HepG2 (cell line): ENCODE data around the gene BPIFA2. TPM values are rescaled to one million over a fixed set of nuclear protein-coding genes. Genes with fewer than 3 reads are reported as not detected.

Source experiments
- ATAC-seq: fragments of 200-7000 bp; cut with Tn5 transposase; 3 replicates; pipeline ENCODE4 v1.9.1; 2020; ENCODE audit warnings: mild to moderate bottlenecking, moderate library complexity
- BruUV-seq: library from RNA; stranded (reverse); fragments of 400-500 nt; replicated peaks from 2 replicates; lab custom pipeline; 2021; lab: Mats Ljungman, UMichigan
- CTCF ChIA-PET: fragments of 300-600 bp; formaldehyde crosslinking; extraction: SDS; loops from one replicate; lab custom pipeline; 2021; ENCODE audit warnings: low total read pairs, inconsistent platforms, low intra/inter-chr PET ratio; lab: Yijun Ruan, JAX
- POLR2A ChIA-PET: fragments of 350-600 bp; sonication (Branson Sonifier 250); formaldehyde crosslinking; loops from one replicate; lab custom pipeline; 2020; ENCODE audit warnings: antibody characterized with exemption, inconsistent platforms; lab: Yijun Ruan, JAX
- DNase-seq: peaks from one replicate; pipeline ENCODE4 v3.0.0-alpha.2; 2015; ENCODE audit warnings: low spot score
- FAIRE-seq: peaks from 3 replicates; lab custom pipeline; 2011; peaks lifted over from hg19 to GRCh38; lab: Jason Lieb, UNC
- H2AFZ ChIP-seq: one replicate; pipeline ENCODE4 v1.6.1; 2011; ENCODE audit warnings: low read length, inconsistent platforms
- H3K27ac ChIP-seq: fragments of 300-600 bp; 3 replicates; pipeline ENCODE4 v1.8.0; 2011; ENCODE audit warnings: mixed run types, mild to moderate bottlenecking, mixed read lengths, low read length, inconsistent platforms; ENCODE audit not compliant: insufficient read depth; ENCODE audit errors: extremely low read length
- H3K27me3 ChIP-seq, 2 experiments: fragments of 200-600 bp in 1 of 2; 2 replicates in 1 of 2; 3 replicates in 1 of 2; pipeline versions ENCODE4 v1.6.0 to v1.8.0; 2011; ENCODE audit warnings: low read length in 2 of 2, mild to moderate bottlenecking in 2 of 2, moderate library complexity in 2 of 2, inconsistent platforms in 1 of 2; ENCODE audit not compliant: insufficient read depth in 2 of 2, control insufficient read depth in 1 of 2
- H3K36me3 ChIP-seq, 2 experiments: fragments of 200-600 bp in 1 of 2; replicated peaks in 1 of 2; 2 replicates in 1 of 2; 3 replicates in 1 of 2; pipeline versions ENCODE4 v1.5.1 to v1.8.0; 2011; ENCODE audit warnings: low read length in 2 of 2, inconsistent platforms in 1 of 2; ENCODE audit not compliant: insufficient read depth in 2 of 2, control insufficient read depth in 1 of 2
- H3K4me1 ChIP-seq: 2 replicates; pipeline ENCODE4 v1.5.1; 2012; ENCODE audit warnings: low read length, inconsistent platforms; ENCODE audit not compliant: insufficient read depth
- H3K4me2 ChIP-seq: 2 replicates; pipeline ENCODE4 v1.6.0; 2011; ENCODE audit warnings: low read depth, low read length, inconsistent platforms
- H3K4me3 ChIP-seq, 3 experiments: fragments of 200-600 bp in 1 of 3; sonication (generic), shearing (Covaris generic) in 1 of 3; replicated peaks in 1 of 3; 2 replicates each; pipeline ENCODE4 v1.5.1; 2011 to 2016; ENCODE audit warnings: low read length in 3 of 3, inconsistent platforms in 2 of 3, low read depth in 2 of 3, mild to moderate bottlenecking in 2 of 3, control low read depth in 1 of 3, mixed read lengths in 1 of 3; ENCODE audit not compliant: insufficient read depth in 1 of 3
- H3K79me2 ChIP-seq: one replicate; pipeline ENCODE4 v1.6.1; 2011; ENCODE audit warnings: low read length, inconsistent platforms; ENCODE audit not compliant: insufficient read depth
- H3K9ac ChIP-seq: 2 replicates; pipeline ENCODE4 v1.6.0; 2011; ENCODE audit warnings: mild to moderate bottlenecking, low read depth, low read length, inconsistent platforms; ENCODE audit not compliant: insufficient read depth
- H3K9me3 ChIP-seq: 2 replicates; pipeline ENCODE4 v1.5.1; 2012; ENCODE audit warnings: mild to moderate bottlenecking, low read length
- H4K20me1 ChIP-seq: 2 replicates; pipeline ENCODE4 v1.6.0; 2011; ENCODE audit warnings: inconsistent platforms, mild to moderate bottlenecking, low read length, moderate library complexity; ENCODE audit not compliant: insufficient read depth
- ARHGAP35 ChIP-seq: sonication (generic); formaldehyde crosslinking; IDR thresholded peaks from 2 replicates; pipeline ENCODE4 v1.9.0; 2022; ENCODE audit warnings: mild to moderate bottlenecking, inconsistent platforms, moderate library complexity, missing genetic modification reagents, borderline replicate concordance
- CCDC6 ChIP-seq: sonication (generic); formaldehyde crosslinking; IDR thresholded peaks from 2 replicates; pipeline ENCODE4 v1.8.1; 2022; ENCODE audit warnings: mild to moderate bottlenecking, missing genetic modification reagents, moderate library complexity
- CHD2 ChIP-seq: IDR thresholded peaks from 2 replicates; pipeline ENCODE4 v1.6.1; 2011; ENCODE audit warnings: low read depth, low read length, improper control_type of control experiment
- DPF2 ChIP-seq: sonication (generic); formaldehyde crosslinking; IDR thresholded peaks from 2 replicates; pipeline ENCODE4 v1.4.0; 2020; ENCODE audit warnings: mild to moderate bottlenecking, low read depth, missing genetic modification reagents, borderline replicate concordance
- EHMT2 ChIP-seq: fragments of 200-600 bp; sonication (generic); IDR thresholded peaks from 2 replicates; pipeline ENCODE4 v1.7.0; 2017; ENCODE audit warnings: antibody characterized with exemption, low read depth, low read length, borderline replicate concordance
- ELK4 ChIP-seq: sonication (generic); formaldehyde crosslinking; IDR thresholded peaks from 2 replicates; pipeline ENCODE4 v1.9.0; 2021; ENCODE audit warnings: missing genetic modification reagents, borderline replicate concordance
- HDAC6 ChIP-seq: fragments of 200-600 bp; sonication (generic); IDR thresholded peaks from 2 replicates; pipeline ENCODE4 v1.7.0; 2017; ENCODE audit warnings: mild to moderate bottlenecking, antibody characterized with exemption, low read length, low read depth
- IKZF1 ChIP-seq: fragments of 450-650 bp; IDR thresholded peaks from 2 replicates; pipeline ENCODE4 v1.7.1; 2016
- IKZF4 ChIP-seq: sonication (generic); formaldehyde crosslinking; IDR thresholded peaks from 2 replicates; pipeline ENCODE4 v1.5.1; 2020; ENCODE audit warnings: borderline replicate concordance, mild to moderate bottlenecking, low read depth, missing genetic modification reagents; ENCODE audit errors: not compliant biosample characterization
- NKX3-1 ChIP-seq: sonication (generic); formaldehyde crosslinking; IDR thresholded peaks from 2 replicates; pipeline ENCODE4 v1.5.0; 2020; ENCODE audit warnings: missing genetic modification reagents
- SIX4 ChIP-seq: sonication (generic); formaldehyde crosslinking; IDR thresholded peaks from 2 replicates; pipeline ENCODE4 v1.4.0; 2020; ENCODE audit warnings: missing genetic modification reagents
- TARDBP ChIP-seq: sonication (generic); formaldehyde crosslinking; IDR thresholded peaks from 2 replicates; pipeline ENCODE4 v1.8.0; 2022; ENCODE audit warnings: mild to moderate bottlenecking, missing genetic modification reagents
- TBL1XR1 ChIP-seq: fragments of 150-350 bp; IDR thresholded peaks from 2 replicates; pipeline ENCODE4 v1.6.1; 2014; ENCODE audit warnings: borderline replicate concordance, low read length; ENCODE audit not compliant: partially characterized antibody
- TBX2 ChIP-seq: sonication (generic); formaldehyde crosslinking; IDR thresholded peaks from 2 replicates; pipeline ENCODE4 v1.5.0; 2020; ENCODE audit warnings: missing genetic modification reagents, mild to moderate bottlenecking, borderline replicate concordance
- THAP9 ChIP-seq: sonication (generic); formaldehyde crosslinking; IDR thresholded peaks from 2 replicates; pipeline ENCODE4; 2020; ENCODE audit warnings: missing genetic modification reagents, mild to moderate bottlenecking, borderline replicate concordance
- ZFP37 ChIP-seq: sonication (generic); formaldehyde crosslinking; IDR thresholded peaks from 2 replicates; pipeline ENCODE4 v1.4.0; 2020; ENCODE audit warnings: missing genetic modification reagents, borderline replicate concordance
- ZNF460 ChIP-seq: sonication (generic); formaldehyde crosslinking; IDR thresholded peaks from 2 replicates; pipeline ENCODE4 v1.5.1; 2020; ENCODE audit warnings: missing genetic modification reagents, mild to moderate bottlenecking, borderline replicate concordance
- ZNF598 ChIP-seq: sonication (generic); formaldehyde crosslinking; IDR thresholded peaks from 2 replicates; pipeline ENCODE4 v1.5.1; 2020; ENCODE audit warnings: mild to moderate bottlenecking, missing genetic modification reagents, borderline replicate concordance
- ZNF782 ChIP-seq: sonication (generic); formaldehyde crosslinking; IDR thresholded peaks from 2 replicates; pipeline ENCODE4 v1.4.0; 2020; ENCODE audit warnings: missing genetic modification reagents, mild to moderate bottlenecking, borderline replicate concordance
- ZNF841 ChIP-seq: sonication (generic); formaldehyde crosslinking; IDR thresholded peaks from 2 replicates; pipeline ENCODE4 v1.8.1; 2023; ENCODE audit warnings: missing genetic modification reagents, borderline replicate concordance
- WGBS: methylation state at CpG from one replicate; pipeline ENCODE4 v1.1.6; 2017; ENCODE audit warnings: low lambda C conversion rate; 5-methylcytosine and 5-hydroxymethylcytosine counted together
- in situ Hi-C: cut with HindIII; loops from 2 replicates; pipeline ENCODE4 v1.10.0; 2017; ENCODE audit warnings: low pct_unique_long_range_greater_than_20kb; ENCODE audit not compliant: extremely low pct_ligation_motif_present
- intact Hi-C: fragments of 100-400 bp; cut with micrococcal nuclease; formaldehyde crosslinking; loops from one replicate; pipeline ENCODE4 v1.10.0; 2022; ENCODE audit not compliant: unreplicated experiment
- polyA plus RNA-seq, 8 experiments: library from polyadenylated mRNA; depleted of rRNA in 3 of 8; stranded (reverse) in 7 of 8; unstranded in 1 of 8; fragments of >200 nt; fragmentation: Illumina TruSeq in 4 of 8; extraction: Trizol in 4 of 8; gene quantifications; 2 replicates each; pipeline versions ENCODE4 v1.2.1 to v1.2.3, GENCODE V29; 2011 to 2016; ENCODE audit warnings: low read depth in 4 of 8, missing spikeins in 1 of 8, mixed read lengths in 1 of 8; ENCODE audit not compliant: insufficient read depth in 1 of 8
- total RNA-seq, 5 experiments: library from RNA; depleted of rRNA; stranded (reverse); fragments of >200 nt; fragmentation: Illumina TruSeq; extraction: Trizol; gene quantifications; 2 replicates each; pipeline ENCODE4 v1.2.3, GENCODE V29; 2016; ENCODE audit warnings: low read depth in 1 of 5

BPIFA2 gene
- total and polyA plus RNA-seq, 2 of the 13 experiments (the other 11 are each of a cell fraction or from before 2014, with no cell fraction given): not detected

- Histone ChIP-seq H3K27me3 (no peaks in the 10 kb centered on the region), H3K79me2 (no peaks in the 10 kb centered on the region), H3K9me3 (no peaks in the 10 kb centered on the region), H3K36me3 (no peaks in the 10 kb centered on the region), H4K20me1 (peaks cover 16% of the 10 kb centered on the region; the same call in 1 of the 2 replicates), H3K4me3 (no peak overlapping the region), H3K27ac (no peak overlapping the region), H2AFZ (no peak overlapping the region), H3K4me1 (no peaks in the 10 kb centered on the region), H3K9ac (no peak overlapping the region), H3K4me2 (no peak overlapping the region)
- in situ Hi-C loops (loop anchor here (10.0 kb wide), 1 partner anchor 305 kb away; no protein-coding TSS in a partner anchor), intact Hi-C loops (loop anchor here (5.0 kb wide), 2 partner anchors 307 to 417 kb away; no protein-coding TSS in a partner anchor)
- ATAC-seq (peak; percentile 80), DNase-seq (peak; percentile 74), FAIRE-seq (peak; percentile 94)
- 6% methylated on average over 13 of the region's 13 CpGs for whole genome bisulfite sequencing
- ChIA-PET POLR2A (no interaction called here), CTCF (interaction anchor here (1.2 to 3.6 kb wide), 2 partner anchors 41 to 114 kb away, joined by 3 to 21 read pairs; no protein-coding TSS in a partner anchor)
- no TSS peak for BruUV-seq
- TF ChIP-seq TBX2 (peak; percentile 88), HDAC6 (no peak), ARHGAP35 (CRISPR knock-in tag) (peak; percentile 90; the same call in 1 of the 2 replicates), IKZF4 (CRISPR knock-in tag) (peak; percentile 98), SIX4 (CRISPR knock-in tag) (peak; percentile 91), THAP9 (CRISPR knock-in tag) (no peak), NKX3-1 (CRISPR knock-in tag) (peak; percentile 99), ZFP37 (CRISPR knock-in tag) (peak; percentile 99), CCDC6 (CRISPR knock-in tag) (peak; percentile 96), EHMT2 (peak; percentile 99), TBL1XR1 (no peak), DPF2 (CRISPR knock-in tag) (no peak), CHD2 (no peak), ZNF598 (peak; percentile 84; the same call in 1 of the 2 replicates), ELK4 (CRISPR knock-in tag) (no peak), ZNF460 (CRISPR knock-in tag) (no peak), TARDBP (peak; percentile 76; the same call in 1 of the 2 replicates), IKZF1 (no peak), ZNF782 (CRISPR knock-in tag) (peak; percentile 96), ZNF841 (peak; percentile 96)
These were observed 41.8 kb downstream of the BPIFA2 start for GRCh38 chr20:33209789-33210188.
